ENCODE measurements around the gene FADS3.

DNA sequence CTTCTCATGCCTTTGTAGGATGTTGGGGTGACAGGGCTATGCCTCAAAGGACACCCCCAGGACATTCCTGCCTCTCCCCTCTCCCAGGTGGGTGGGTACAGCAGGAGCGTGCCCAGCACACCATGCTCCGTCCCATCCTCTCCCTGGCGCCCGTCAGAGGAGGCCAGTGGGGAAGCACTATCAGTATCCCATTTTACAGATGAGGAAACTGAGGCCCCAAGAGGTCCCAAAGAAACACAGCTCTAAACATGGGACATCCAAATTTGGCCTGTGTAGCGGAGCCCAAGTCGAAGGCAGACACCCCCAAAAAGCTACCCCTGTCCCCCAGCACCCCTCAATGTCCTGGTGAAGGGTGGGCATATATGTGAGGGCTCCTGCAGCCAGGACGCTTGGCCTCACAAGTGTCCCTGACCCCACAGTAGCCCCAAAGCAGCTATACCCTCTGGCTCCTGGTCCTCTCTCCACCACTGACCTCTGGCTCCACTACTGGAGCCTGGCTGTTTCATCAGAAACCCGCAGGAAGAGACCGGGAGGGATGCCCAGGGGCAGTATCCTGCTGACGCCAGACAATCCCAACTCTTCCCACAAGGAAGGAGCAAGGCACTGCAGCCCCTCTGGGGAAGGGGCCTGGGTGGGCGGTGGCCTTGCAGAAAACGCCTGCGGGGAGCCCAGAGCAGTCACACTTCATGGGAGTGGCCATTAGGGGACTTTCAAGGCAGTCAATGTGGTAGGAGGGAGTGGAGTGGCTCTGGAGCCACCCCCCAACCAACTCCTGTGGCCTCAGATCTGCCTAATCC lies 5.4 kb downstream of the FADS3 start:
- TF ChIP-seq, protein P1, sequence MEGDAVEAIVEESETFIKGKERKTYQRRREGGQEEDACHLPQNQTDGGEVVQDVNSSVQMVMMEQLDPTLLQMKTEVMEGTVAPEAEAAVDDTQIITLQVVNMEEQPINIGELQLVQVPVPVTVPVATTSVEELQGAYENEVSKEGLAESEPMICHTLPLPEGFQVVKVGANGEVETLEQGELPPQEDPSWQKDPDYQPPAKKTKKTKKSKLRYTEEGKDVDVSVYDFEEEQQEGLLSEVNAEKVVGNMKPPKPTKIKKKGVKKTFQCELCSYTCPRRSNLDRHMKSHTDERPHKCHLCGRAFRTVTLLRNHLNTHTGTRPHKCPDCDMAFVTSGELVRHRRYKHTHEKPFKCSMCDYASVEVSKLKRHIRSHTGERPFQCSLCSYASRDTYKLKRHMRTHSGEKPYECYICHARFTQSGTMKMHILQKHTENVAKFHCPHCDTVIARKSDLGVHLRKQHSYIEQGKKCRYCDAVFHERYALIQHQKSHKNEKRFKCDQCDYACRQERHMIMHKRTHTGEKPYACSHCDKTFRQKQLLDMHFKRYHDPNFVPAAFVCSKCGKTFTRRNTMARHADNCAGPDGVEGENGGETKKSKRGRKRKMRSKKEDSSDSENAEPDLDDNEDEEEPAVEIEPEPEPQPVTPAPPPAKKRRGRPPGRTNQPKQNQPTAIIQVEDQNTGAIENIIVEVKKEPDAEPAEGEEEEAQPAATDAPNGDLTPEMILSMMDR (IDR thresholded peaks at IDR 0.05 in 2 of 3, conservative IDR thresholded peaks at IDR 0.05 in 1 of 3; ENCODE audit: borderline replicate concordance in 1 of 3, insufficient read depth in 1 of 3, low read depth in 2 of 3, low read length in 2 of 3) = no peak
- no peak for TF ChIP-seq POLR2A (IDR thresholded peaks at IDR 0.05; ENCODE audit: borderline replicate concordance, extremely low read depth, insufficient read depth, insufficient read length)
- no peak for TF ChIP-seq RAD21 (IDR thresholded peaks at IDR 0.05; ENCODE audit: low read depth)
- no peak for TF ChIP-seq POLR2AphosphoS5 (IDR thresholded peaks at IDR 0.05; ENCODE audit: low read depth, low read length)
- no peak for TF ChIP-seq SIN3A (IDR thresholded peaks at IDR 0.05; ENCODE audit: low read depth)

Measured in HCT116 (cell line).